ENCODE results near the gene MPO. TPM values are rescaled to one million over a fixed set of nuclear protein-coding genes. Genes with fewer than 3 reads are reported as not detected.

MPO gene
- total RNA-seq, 1 donor from 2014 or later = 0.05 TPM

DNA sequence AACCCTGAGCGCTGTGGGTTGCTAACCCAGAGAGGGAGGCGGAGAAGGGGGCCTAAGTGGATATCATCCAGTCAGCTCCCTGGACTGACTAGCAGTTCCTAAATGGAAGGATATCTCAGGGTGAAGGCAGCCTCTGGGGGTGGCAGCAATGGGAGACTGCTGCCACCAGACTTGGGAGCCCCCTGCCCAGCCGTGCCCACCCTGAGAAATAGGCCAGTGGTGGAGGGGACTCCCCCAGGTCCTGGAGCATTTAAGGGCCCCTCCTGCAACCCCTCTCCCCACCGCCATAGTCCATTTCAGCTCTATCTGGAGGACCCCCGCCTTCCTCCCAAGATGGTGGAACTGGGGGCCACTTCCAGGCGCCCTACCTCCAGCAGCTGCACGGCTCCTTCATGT, 39.4 kb upstream of the MPO start:
- intact Hi-C loops (cut with micrococcal nuclease) = no loop called here
- Histone ChIP-seq H3K27me3 (ENCODE audit: low read depth) (peaks cover 14% of the 10 kb centered on the region), H3K4me3 (no peak overlapping the region), H3K4me1 (peaks cover 17% of the 10 kb centered on the region), H3K36me3 (no peaks in the 10 kb centered on the region), H3K9me3 (replicated peaks) (no peaks in the 10 kb centered on the region), H3K27ac (replicated peaks) (no peak overlapping the region)
- DNase-seq = no peak
- TF ChIP-seq CTCF (IDR thresholded peaks at IDR 0.05; ENCODE audit: borderline replicate concordance) = no peak

- peaks cover 7% of the 10 kb centered on the region for H3K27me3 ChIP-seq (ENCODE audit: low read depth)
- H3K27ac ChIP-seq (replicated peaks) = no peak overlapping the region
- TF ChIP-seq CTCF (IDR thresholded peaks at IDR 0.05; ENCODE audit: borderline replicate concordance) = no peak
- peak; percentile 5 for DNase-seq
- H3K36me3 ChIP-seq = no peaks in the 10 kb centered on the region
- no peak overlapping the region for H3K4me3 ChIP-seq
- H3K9me3 ChIP-seq (replicated peaks) = no peaks in the 10 kb centered on the region
- peaks cover 10% of the 10 kb centered on the region for H3K4me1 ChIP-seq
- intact Hi-C loops (cut with micrococcal nuclease) = no loop called here
Measured at GRCh38 chr17:58319173-58320162, 38.7 kb upstream of the MPO start.

- intact Hi-C loops (cut with micrococcal nuclease) = no loop called here
- Histone ChIP-seq H3K4me1 (peaks cover 4% of the 10 kb centered on the region), H3K27me3 (ENCODE audit: low read depth) (no peaks in the 10 kb centered on the region), H3K36me3 (no peaks in the 10 kb centered on the region), H3K9me3 (replicated peaks) (no peaks in the 10 kb centered on the region), H3K4me3 (no peak overlapping the region), H3K27ac (replicated peaks) (no peak overlapping the region)
- no peak for DNase-seq
- TF ChIP-seq CTCF (IDR thresholded peaks at IDR 0.05; ENCODE audit: borderline replicate concordance) = no peak
Measured at GRCh38 chr17:58318627-58319172, 38.0 kb upstream of the MPO start.

GRCh38 chr17:58318065-58318481, 37.3 kb upstream of the MPO start:
- no peak for DNase-seq
- Histone ChIP-seq H3K9me3 (replicated peaks) (no peaks in the 10 kb centered on the region), H3K36me3 (no peaks in the 10 kb centered on the region), H3K27me3 (ENCODE audit: low read depth) (no peaks in the 10 kb centered on the region), H3K4me3 (no peak overlapping the region), H3K27ac (replicated peaks) (no peak overlapping the region), H3K4me1 (no peaks in the 10 kb centered on the region)
- no peak for TF ChIP-seq CTCF (IDR thresholded peaks at IDR 0.05; ENCODE audit: borderline replicate concordance)
- intact Hi-C loops (cut with micrococcal nuclease) = no loop called here

- H3K27me3 ChIP-seq (ENCODE audit: low read depth) = no peaks in the 10 kb centered on the region
- H3K9me3 ChIP-seq (replicated peaks) = no peaks in the 10 kb centered on the region
- intact Hi-C loops (cut with micrococcal nuclease) = no loop called here
- H3K36me3 ChIP-seq = no peaks in the 10 kb centered on the region
- DNase-seq = no peak
- H3K4me1 ChIP-seq = no peaks in the 10 kb centered on the region
- TF ChIP-seq CTCF (IDR thresholded peaks at IDR 0.05; ENCODE audit: borderline replicate concordance) = peak; percentile 60
- H3K4me3 ChIP-seq = no peak overlapping the region
- H3K27ac ChIP-seq (replicated peaks) = no peak overlapping the region
Measured at GRCh38 chr17:58317421-58318064, 36.8 kb upstream of the MPO start.
